ENCODE measurements around the gene LBX2.

Gene LBX2

GRCh38 chr2:74499267-74499939, at the start of gene LBX2:
TSS of gene LBX2 (minus strand) at chr2:74499603. CDS start at chr2:74499537, 66 bp downstream.
- peak within 1 kb of the TSS; percentile 77 for H3K27ac Mint-ChIP-seq

GRCh38 chr2:74548285-74548899, 49.0 kb upstream of the LBX2 start:
- Mint-ChIP-seq H3K9me3 (no peaks in the 10 kb centered on the region), H3K36me3 (ENCODE audit: low read depth) (no peaks in the 10 kb centered on the region), H3K4me1 (ENCODE audit: low read depth) (peaks cover 10% of the 10 kb centered on the region), H3K4me3 (peak overlapping the region; percentile 79), H3K27ac (no peak overlapping the region), H3K27me3 (peaks cover 53% of the 10 kb centered on the region)

More at GRCh38 chr2:74499267-74499939, at the start of gene LBX2:
- no peaks in the 10 kb centered on the region for H3K9me3 Mint-ChIP-seq
- H3K4me1 Mint-ChIP-seq (ENCODE audit: low read depth) = peaks cover 55% of the 10 kb centered on the region
- peak within 1 kb of the TSS; percentile 80 for H3K4me3 Mint-ChIP-seq
- peaks cover 56% of the 10 kb centered on the region for H3K27me3 Mint-ChIP-seq
- H3K36me3 Mint-ChIP-seq (ENCODE audit: low read depth) = peaks cover 1% of the 10 kb centered on the region

- H3K4me1 Mint-ChIP-seq (ENCODE audit: low read depth) = peaks cover 10% of the 10 kb centered on the region
- H3K27ac Mint-ChIP-seq = no peak overlapping the region
- no peaks in the 10 kb centered on the region for H3K36me3 Mint-ChIP-seq (ENCODE audit: low read depth)
- no peaks in the 10 kb centered on the region for H3K9me3 Mint-ChIP-seq
- no peak overlapping the region for H3K4me3 Mint-ChIP-seq
- H3K27me3 Mint-ChIP-seq = peaks cover 56% of the 10 kb centered on the region
Observed at GRCh38 chr2:74546004-74546403, 46.6 kb upstream of the LBX2 start.

- H3K4me1 Mint-ChIP-seq (ENCODE audit: low read depth) = peaks cover 10% of the 10 kb centered on the region
- H3K36me3 Mint-ChIP-seq (ENCODE audit: low read depth) = no peaks in the 10 kb centered on the region
- H3K27ac Mint-ChIP-seq = no peak overlapping the region
Observed at GRCh38 chr2:74544634-74545033, 45.2 kb upstream of the LBX2 start.

DNA sequence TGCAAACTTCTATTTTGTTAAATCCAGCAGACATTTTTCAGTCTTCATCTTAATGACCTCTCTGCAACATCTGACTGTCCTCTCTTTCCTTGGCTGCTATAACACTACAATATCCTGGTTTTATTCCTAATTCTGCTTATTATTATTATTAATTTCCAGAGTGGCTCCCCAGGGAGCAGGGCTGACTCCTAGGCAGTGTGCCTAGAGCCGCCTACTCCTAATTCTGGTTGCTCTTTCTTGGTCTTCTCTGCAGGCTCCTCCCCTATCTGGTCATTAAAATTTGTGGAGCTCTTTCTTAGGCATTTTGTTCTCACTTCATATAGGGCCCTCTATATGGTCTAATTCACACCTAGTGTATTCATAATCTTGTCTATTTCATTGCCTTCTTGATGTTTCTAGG, 43.6 kb upstream of the LBX2 start:
- H3K4me3 Mint-ChIP-seq = no peak overlapping the region
- no peaks in the 10 kb centered on the region for H3K9me3 Mint-ChIP-seq
- H3K27me3 Mint-ChIP-seq = peaks cover 35% of the 10 kb centered on the region
- no peaks in the 10 kb centered on the region for H3K36me3 Mint-ChIP-seq (ENCODE audit: low read depth)
- H3K4me1 Mint-ChIP-seq (ENCODE audit: low read depth) = peaks cover 9% of the 10 kb centered on the region
- no peak overlapping the region for H3K27ac Mint-ChIP-seq

More at GRCh38 chr2:74544634-74545033, 45.2 kb upstream of the LBX2 start:
- H3K4me3 Mint-ChIP-seq = no peak overlapping the region
- no peaks in the 10 kb centered on the region for H3K9me3 Mint-ChIP-seq
- peaks cover 42% of the 10 kb centered on the region for H3K27me3 Mint-ChIP-seq

- Mint-ChIP-seq H3K36me3 (ENCODE audit: low read depth) (no peaks in the 10 kb centered on the region), H3K27ac (no peak overlapping the region), H3K9me3 (no peaks in the 10 kb centered on the region), H3K4me3 (no peak overlapping the region), H3K4me1 (ENCODE audit: low read depth) (peaks cover 8% of the 10 kb centered on the region), H3K27me3 (peaks cover 20% of the 10 kb centered on the region)
Observed at GRCh38 chr2:74540291-74540690, 40.9 kb upstream of the LBX2 start.

DNA sequence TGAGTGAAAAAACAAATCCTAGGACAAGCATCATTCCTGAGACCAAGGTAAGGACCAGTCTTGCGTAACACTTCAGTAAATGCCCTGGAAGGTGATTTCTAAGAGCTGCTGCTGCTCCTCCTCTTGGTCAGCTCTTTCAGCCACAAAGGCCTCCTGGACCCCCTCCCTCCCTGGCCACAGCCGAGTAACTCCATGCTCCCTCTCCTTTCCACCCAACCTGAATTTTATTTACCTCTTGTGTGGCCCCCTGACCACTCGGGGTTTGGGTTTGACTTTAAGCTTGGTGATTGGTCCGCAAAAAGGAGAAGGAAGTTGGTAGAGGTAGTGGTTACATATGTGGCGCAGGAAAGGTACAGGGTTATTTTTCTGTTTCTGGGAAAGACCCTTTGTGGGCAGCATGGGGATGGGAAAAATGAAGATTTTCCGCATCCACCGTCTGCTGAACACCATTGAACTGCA, 39.5 kb upstream of the LBX2 start:
- Mint-ChIP-seq H3K9me3 (no peaks in the 10 kb centered on the region), H3K4me3 (no peak overlapping the region), H3K27me3 (peaks cover 20% of the 10 kb centered on the region), H3K4me1 (ENCODE audit: low read depth) (peaks cover 8% of the 10 kb centered on the region), H3K36me3 (ENCODE audit: low read depth) (peaks cover 1% of the 10 kb centered on the region), H3K27ac (no peak overlapping the region)

- H3K27me3 Mint-ChIP-seq = peaks cover 9% of the 10 kb centered on the region
- H3K9me3 Mint-ChIP-seq = no peaks in the 10 kb centered on the region
- no peak overlapping the region for H3K4me3 Mint-ChIP-seq
- no peak overlapping the region for H3K27ac Mint-ChIP-seq
- H3K36me3 Mint-ChIP-seq (ENCODE audit: low read depth) = peaks cover 10% of the 10 kb centered on the region
- H3K4me1 Mint-ChIP-seq (ENCODE audit: low read depth) = peaks cover 12% of the 10 kb centered on the region
Observed at GRCh38 chr2:74537140-74537539, 37.7 kb upstream of the LBX2 start.

DNA sequence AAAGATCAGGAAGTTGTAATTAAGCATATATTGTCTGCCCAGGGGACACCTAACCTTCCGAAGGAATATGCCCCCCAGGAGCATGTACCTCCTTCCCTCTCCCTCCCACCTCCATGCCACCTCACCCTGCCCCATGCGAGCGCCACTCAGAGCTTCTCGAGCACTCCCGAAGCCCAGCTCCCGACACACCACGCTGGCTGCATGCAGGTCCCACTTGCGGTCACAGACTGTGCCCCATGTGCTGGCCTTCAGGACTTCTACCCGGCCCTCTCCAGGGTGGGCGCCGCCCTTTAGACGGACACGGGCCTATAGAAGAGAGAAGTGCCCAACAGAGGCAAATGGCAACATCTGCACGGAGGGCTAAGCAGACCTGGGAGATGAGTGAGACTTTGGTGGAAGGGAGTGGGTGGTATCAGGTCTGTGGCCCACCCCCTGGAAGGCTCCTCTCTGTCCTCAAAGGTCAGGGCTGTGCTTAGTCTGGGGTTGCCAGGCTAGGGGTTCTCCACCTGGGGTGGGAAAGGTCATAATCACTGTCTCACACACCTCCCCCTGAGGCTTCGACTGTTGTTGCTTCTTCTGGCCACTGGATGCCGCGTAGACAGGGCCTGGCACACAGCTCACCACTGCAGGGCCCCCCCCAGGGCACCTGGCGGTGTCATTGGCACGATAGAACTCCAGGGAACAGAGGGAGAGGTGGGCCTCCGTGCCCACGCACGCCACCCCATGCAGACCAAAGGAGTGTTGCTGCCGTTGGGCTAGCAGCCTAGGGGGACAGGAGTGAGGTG, 37.0 kb upstream of the LBX2 start:
- Mint-ChIP-seq H3K4me1 (ENCODE audit: low read depth) (peaks cover 20% of the 10 kb centered on the region), H3K27ac (no peak overlapping the region), H3K9me3 (no peaks in the 10 kb centered on the region), H3K4me3 (no peak overlapping the region), H3K36me3 (ENCODE audit: low read depth) (peaks cover 17% of the 10 kb centered on the region), H3K27me3 (peaks cover 9% of the 10 kb centered on the region)

- Mint-ChIP-seq H3K4me3 (no peak overlapping the region), H3K4me1 (ENCODE audit: low read depth) (peaks cover 28% of the 10 kb centered on the region), H3K27ac (no peak overlapping the region), H3K9me3 (no peaks in the 10 kb centered on the region), H3K27me3 (peaks cover 9% of the 10 kb centered on the region), H3K36me3 (ENCODE audit: low read depth) (peaks cover 26% of the 10 kb centered on the region)
Observed at GRCh38 chr2:74535440-74535965, 36.1 kb upstream of the LBX2 start.

GRCh38 chr2:74534411-74534810, 35.0 kb upstream of the LBX2 start:
- no peaks in the 10 kb centered on the region for H3K9me3 Mint-ChIP-seq
- no peak overlapping the region for H3K27ac Mint-ChIP-seq
- peaks cover 9% of the 10 kb centered on the region for H3K27me3 Mint-ChIP-seq
- H3K4me3 Mint-ChIP-seq = no peak overlapping the region
- peaks cover 27% of the 10 kb centered on the region for H3K36me3 Mint-ChIP-seq (ENCODE audit: low read depth)
- peaks cover 28% of the 10 kb centered on the region for H3K4me1 Mint-ChIP-seq (ENCODE audit: low read depth)

- Mint-ChIP-seq H3K4me3 (no peak overlapping the region), H3K4me1 (ENCODE audit: low read depth) (peaks cover 26% of the 10 kb centered on the region), H3K9me3 (no peaks in the 10 kb centered on the region), H3K27ac (no peak overlapping the region), H3K27me3 (peaks cover 9% of the 10 kb centered on the region), H3K36me3 (ENCODE audit: low read depth) (peaks cover 35% of the 10 kb centered on the region)
Observed at GRCh38 chr2:74533464-74533863, 34.1 kb upstream of the LBX2 start.

- Mint-ChIP-seq H3K4me1 (ENCODE audit: low read depth) (peaks cover 38% of the 10 kb centered on the region), H3K27ac (peak overlapping the region; percentile 78), H3K27me3 (no peaks in the 10 kb centered on the region), H3K9me3 (no peaks in the 10 kb centered on the region), H3K36me3 (ENCODE audit: low read depth) (peaks cover 47% of the 10 kb centered on the region), H3K4me3 (peak overlapping the region; percentile 99)
Observed at GRCh38 chr2:74532222-74532621, 32.8 kb upstream of the LBX2 start.

DNA sequence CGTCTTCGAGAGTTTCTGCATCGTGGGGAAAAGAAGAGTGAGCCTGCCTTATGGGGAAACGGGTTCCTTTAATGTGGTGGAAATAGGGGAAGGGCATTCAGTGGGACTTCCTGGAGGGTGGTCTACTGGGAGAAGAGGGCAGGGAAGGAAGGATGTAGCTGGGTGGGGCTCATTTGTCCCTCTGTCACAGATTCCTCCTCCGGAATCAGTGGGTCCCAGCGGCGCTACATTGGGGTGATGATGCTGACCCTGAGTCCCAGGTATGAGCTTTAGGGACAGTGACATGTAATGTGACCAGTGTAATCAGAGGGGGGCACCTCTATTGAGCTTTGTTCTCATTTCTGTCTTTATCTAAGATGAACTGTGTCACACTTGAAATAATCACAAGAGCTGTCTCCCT, 32.3 kb upstream of the LBX2 start:
- peaks cover 44% of the 10 kb centered on the region for H3K4me1 Mint-ChIP-seq (ENCODE audit: low read depth)
- H3K27me3 Mint-ChIP-seq = no peaks in the 10 kb centered on the region
- peak overlapping the region; percentile 78 for H3K27ac Mint-ChIP-seq
- H3K9me3 Mint-ChIP-seq = no peaks in the 10 kb centered on the region
- H3K4me3 Mint-ChIP-seq = peak overlapping the region; percentile 99
- H3K36me3 Mint-ChIP-seq (ENCODE audit: low read depth) = peaks cover 53% of the 10 kb centered on the region
